HEK293 (cell line): ENCODE results near the gene C11orf54.

Source experiments
- CTCF ChIA-PET: fragments of 350-600 bp; formaldehyde crosslinking; extraction: SDS; loops from one replicate; lab custom pipeline; 2021; ENCODE audit warnings: antibody characterized with exemption; lab: Yijun Ruan, JAX
- POLR2A ChIA-PET: fragments of 300-600 bp; formaldehyde crosslinking; extraction: SDS; loops from one replicate; lab custom pipeline; 2020; ENCODE audit warnings: antibody characterized with exemption, inconsistent platforms; lab: Yijun Ruan, JAX
- H3K27ac ChIP-seq: fragments of 200-500 bp; sonication (Bioruptor generic); 2 replicates; pipeline ENCODE4 v1.5.1; 2014; ENCODE audit warnings: low read depth, low read length, control low read depth, inconsistent platforms; ENCODE audit errors: extremely low read depth
- H3K36me3 ChIP-seq, 2 experiments: fragments of 200-500 bp in 1 of 2; sonication (Bioruptor generic) in 1 of 2; 1 replicate in 1 of 2; 2 replicates in 1 of 2; pipeline ENCODE4 v1.5.1; 2014 to 2017; ENCODE audit warnings: inconsistent platforms in 2 of 2, low read length in 2 of 2; ENCODE audit not compliant: control insufficient read depth in 2 of 2, insufficient read depth in 1 of 2
- H3K4me1 ChIP-seq: fragments of 200-500 bp; sonication (Bioruptor generic); 2 replicates; pipeline ENCODE4 v1.5.1; 2014; ENCODE audit warnings: mild to moderate bottlenecking, low read length, inconsistent platforms; ENCODE audit not compliant: control insufficient read depth, insufficient read depth
- H3K4me3 ChIP-seq: 2 replicates; pipeline ENCODE4 v1.5.1; 2011; ENCODE audit warnings: low read depth, mild to moderate bottlenecking, control low read depth, low read length, moderate library complexity
- H3K9me3 ChIP-seq: fragments of 200-500 bp; sonication (Bioruptor generic); 2 replicates; pipeline ENCODE4 v1.5.1; 2014; ENCODE audit warnings: low read depth, low read length, inconsistent platforms; ENCODE audit not compliant: control insufficient read depth, insufficient read depth
- EGR2 ChIP-seq: fragments of 450-650 bp; formaldehyde crosslinking; IDR thresholded peaks from 2 replicates; pipeline ENCODE4 v1.5.1; 2016; ENCODE audit warnings: low read depth, missing biosample characterization, missing genetic modification characterization
- FEZF1 ChIP-seq: fragments of 450-650 bp; formaldehyde crosslinking; IDR thresholded peaks from 2 replicates; pipeline ENCODE4 v1.5.1; 2016; ENCODE audit warnings: missing biosample characterization, missing genetic modification characterization
- GLI4 ChIP-seq: fragments of 450-650 bp; formaldehyde crosslinking; IDR thresholded peaks from 2 replicates; pipeline ENCODE4 v1.5.1; 2016; ENCODE audit warnings: missing biosample characterization, missing genetic modification characterization
- IKZF3 ChIP-seq: fragments of 450-650 bp; IDR thresholded peaks from 2 replicates; pipeline ENCODE4 v1.5.0; 2018; ENCODE audit warnings: missing biosample characterization, mild to moderate bottlenecking, missing genetic modification characterization, moderate library complexity
- TCF7L2 ChIP-seq: IDR thresholded peaks from 2 replicates; pipeline ENCODE4 v1.6.1; 2011; ENCODE audit warnings: low read depth, mild to moderate bottlenecking, inconsistent platforms, low read length, moderate library complexity, borderline replicate concordance
- WT1 ChIP-seq: fragments of 450-650 bp; formaldehyde crosslinking; IDR thresholded peaks from 2 replicates; pipeline ENCODE4 v1.5.1; 2016; ENCODE audit warnings: missing biosample characterization, missing genetic modification characterization
- ZFHX2 ChIP-seq: fragments of 450-650 bp; formaldehyde crosslinking; conservative IDR thresholded peaks from 2 replicates; pipeline ENCODE4 v1.5.1; 2016; ENCODE audit warnings: missing biosample characterization, missing genetic modification characterization
- ZIC2 ChIP-seq: fragments of 450-650 bp; formaldehyde crosslinking; IDR thresholded peaks from 2 replicates; pipeline ENCODE4 v1.5.1; 2016; ENCODE audit warnings: missing biosample characterization, missing genetic modification characterization
- ZNF24 ChIP-seq: fragments of 450-650 bp; formaldehyde crosslinking; IDR thresholded peaks from 2 replicates; pipeline ENCODE4 v1.5.1; 2016; ENCODE audit warnings: missing biosample characterization, missing genetic modification characterization
- ZNF350 ChIP-seq: fragments of 450-650 bp; formaldehyde crosslinking; IDR thresholded peaks from 2 replicates; pipeline ENCODE4 v1.5.0; 2017; ENCODE audit warnings: missing biosample characterization, mild to moderate bottlenecking, missing genetic modification characterization
- ZNF37A ChIP-seq: fragments of 450-650 bp; IDR thresholded peaks from 2 replicates; pipeline ENCODE4 v1.5.1; 2018; ENCODE audit warnings: missing biosample characterization, missing genetic modification characterization
- ZNF423 ChIP-seq: fragments of 450-650 bp; formaldehyde crosslinking; IDR thresholded peaks from 2 replicates; pipeline ENCODE4 v1.5.1; 2016; ENCODE audit warnings: missing biosample characterization, missing genetic modification characterization
- ZNF48 ChIP-seq: fragments of 450-650 bp; formaldehyde crosslinking; IDR thresholded peaks from 2 replicates; pipeline ENCODE4 v1.5.1; 2016; ENCODE audit warnings: missing biosample characterization, missing genetic modification characterization
- ZNF530 ChIP-seq: fragments of 450-650 bp; formaldehyde crosslinking; IDR thresholded peaks from 2 replicates; pipeline ENCODE4 v1.5.1; 2016; ENCODE audit warnings: low read depth, missing biosample characterization, missing genetic modification characterization
- ZNF555 ChIP-seq: fragments of 450-650 bp; formaldehyde crosslinking; conservative IDR thresholded peaks from 2 replicates; pipeline ENCODE4 v1.5.1; 2017; ENCODE audit warnings: missing biosample characterization, mild to moderate bottlenecking, missing genetic modification characterization, inconsistent platforms
- ZNF561 ChIP-seq: fragments of 450-650 bp; IDR thresholded peaks from 2 replicates; pipeline ENCODE4 v1.5.1; 2018; ENCODE audit warnings: missing biosample characterization, missing genetic modification characterization, borderline replicate concordance
- ZNF585B ChIP-seq: fragments of 450-650 bp; formaldehyde crosslinking; IDR thresholded peaks from 2 replicates; pipeline ENCODE4 v1.5.1; 2016; ENCODE audit warnings: missing biosample characterization, missing genetic modification characterization
- ZNF747 ChIP-seq: fragments of 450-650 bp; formaldehyde crosslinking; IDR thresholded peaks from 2 replicates; pipeline ENCODE4 v1.5.1; 2016; ENCODE audit warnings: missing biosample characterization, missing genetic modification characterization
- ZNF792 ChIP-seq: fragments of 450-650 bp; formaldehyde crosslinking; IDR thresholded peaks from 2 replicates; pipeline ENCODE4 v1.5.1; 2016; ENCODE audit warnings: missing biosample characterization, missing genetic modification characterization
- ZSCAN23 ChIP-seq: fragments of 450-650 bp; formaldehyde crosslinking; IDR thresholded peaks from 2 replicates; pipeline ENCODE4 v1.5.1; 2016; ENCODE audit warnings: missing biosample characterization, missing genetic modification characterization
- TF ChIP-seq, protein P1 (sequence below): fragments of 450-650 bp; formaldehyde crosslinking; IDR thresholded peaks from 2 replicates; pipeline ENCODE4 v1.5.1; 2016; ENCODE audit warnings: missing biosample characterization, missing genetic modification characterization
- TF ChIP-seq, protein P2 (sequence below): fragments of 450-650 bp; formaldehyde crosslinking; IDR thresholded peaks from 2 replicates; pipeline ENCODE4 v1.5.1; 2016; ENCODE audit warnings: missing biosample characterization, missing genetic modification characterization, low read depth
- TF ChIP-seq, protein P3 (sequence below): fragments of 450-650 bp; formaldehyde crosslinking; IDR thresholded peaks from 2 replicates; pipeline ENCODE4 v1.5.1; 2017; ENCODE audit warnings: missing biosample characterization, missing genetic modification characterization

Gene C11orf54

DNA sequence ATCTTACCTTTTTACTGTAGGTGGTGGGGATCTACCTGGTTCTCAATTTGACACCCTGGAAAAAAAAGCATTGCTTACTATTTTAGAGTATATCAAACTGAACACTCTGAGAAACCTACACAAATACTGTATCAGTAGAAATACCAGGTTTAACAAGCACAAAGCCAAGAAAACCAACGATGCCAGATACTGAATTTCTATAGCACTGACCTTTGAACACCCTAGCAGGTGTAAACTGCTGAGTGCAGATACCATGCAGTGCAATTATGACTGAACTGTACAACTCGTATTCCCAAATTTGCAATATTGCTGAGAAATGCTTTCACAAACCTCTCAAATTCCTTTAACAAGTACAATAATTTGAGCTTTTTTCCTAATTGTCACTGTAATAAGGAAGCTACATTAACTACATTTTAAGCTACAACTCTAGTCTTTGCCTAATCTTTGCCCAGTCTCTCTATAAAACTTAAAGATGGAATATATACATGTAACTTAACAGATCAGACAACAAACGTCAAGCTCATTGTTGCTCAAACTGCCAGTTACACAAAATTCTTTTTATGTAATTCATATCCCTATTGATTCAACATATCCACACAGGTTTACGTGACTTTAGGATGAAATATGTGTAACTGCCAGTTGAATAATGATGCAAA is 9.1 kb upstream of the C11orf54 start (continued):
- no peak for TF ChIP-seq ZNF585B (tag by site-specific recombination)
- no peak for TF ChIP-seq ZNF555 (tag by site-specific recombination)
- no peak for TF ChIP-seq ZNF37A (tag by site-specific recombination)

DNA sequence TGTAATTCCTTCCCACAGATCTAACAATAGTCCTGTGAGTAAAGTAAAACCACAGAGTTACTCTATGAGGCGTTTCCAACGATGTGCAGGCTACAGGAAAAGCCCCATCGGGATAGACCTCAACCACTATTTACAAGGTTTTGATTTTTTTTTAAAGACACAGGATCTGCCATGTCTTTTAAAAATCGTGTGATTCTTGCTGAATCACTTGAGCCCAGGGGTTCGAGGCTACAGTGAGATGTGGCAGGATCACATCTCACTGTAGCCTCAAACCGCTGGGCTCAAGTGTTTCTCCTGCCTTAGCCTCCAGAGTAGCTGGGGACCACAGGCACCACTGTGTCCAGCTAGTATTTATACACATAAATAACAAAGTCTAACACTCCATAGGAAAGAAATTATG is 8.0 kb upstream of the C11orf54 start:
- H3K36me3 ChIP-seq = peaks cover 30 to 100% of the 10 kb centered on the region in 2 experiments
- H3K4me3 ChIP-seq = no peak overlapping the region
- H3K27ac ChIP-seq = no peak overlapping the region
- no peaks in the 10 kb centered on the region for H3K4me1 ChIP-seq
- ChIA-PET POLR2A (interaction anchor here (5.3 kb wide), 1 partner anchor 7 kb away, joined by 48 read pairs; the partner anchor contains the start of genes C11orf54 and TAF1D), CTCF (interaction anchor here (0.7 kb wide), 1 partner anchor 110 kb away, joined by 3 read pairs; no protein-coding TSS in a partner anchor)
- no peaks in the 10 kb centered on the region for H3K9me3 ChIP-seq
- no peak for TF ChIP-seq ZNF24
- TF ChIP-seq IKZF3 = no peak
- no peak for TF ChIP-seq ZNF747 (tag by site-specific recombination)
- TF ChIP-seq ZIC2 (tag by site-specific recombination) = no peak
- TF ChIP-seq ZNF530 (tag by site-specific recombination) = no peak
- no peak for TF ChIP-seq ZNF561 (tag by site-specific recombination)
- TF ChIP-seq GLI4 (tag by site-specific recombination) = no peak
- TF ChIP-seq ZSCAN23 (tag by site-specific recombination) = no peak
- TF ChIP-seq, protein P1, sequence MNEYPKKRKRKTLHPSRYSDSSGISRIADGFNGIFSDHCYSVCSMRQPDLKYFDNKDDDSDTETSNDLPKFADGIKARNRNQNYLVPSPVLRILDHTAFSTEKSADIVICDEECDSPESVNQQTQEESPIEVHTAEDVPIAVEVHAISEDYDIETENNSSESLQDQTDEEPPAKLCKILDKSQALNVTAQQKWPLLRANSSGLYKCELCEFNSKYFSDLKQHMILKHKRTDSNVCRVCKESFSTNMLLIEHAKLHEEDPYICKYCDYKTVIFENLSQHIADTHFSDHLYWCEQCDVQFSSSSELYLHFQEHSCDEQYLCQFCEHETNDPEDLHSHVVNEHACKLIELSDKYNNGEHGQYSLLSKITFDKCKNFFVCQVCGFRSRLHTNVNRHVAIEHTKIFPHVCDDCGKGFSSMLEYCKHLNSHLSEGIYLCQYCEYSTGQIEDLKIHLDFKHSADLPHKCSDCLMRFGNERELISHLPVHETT = no peak
- no peak for TF ChIP-seq TCF7L2
- no peak for TF ChIP-seq ZNF792 (tag by site-specific recombination)
- no peak for TF ChIP-seq ZFHX2
- TF ChIP-seq, protein P2, sequence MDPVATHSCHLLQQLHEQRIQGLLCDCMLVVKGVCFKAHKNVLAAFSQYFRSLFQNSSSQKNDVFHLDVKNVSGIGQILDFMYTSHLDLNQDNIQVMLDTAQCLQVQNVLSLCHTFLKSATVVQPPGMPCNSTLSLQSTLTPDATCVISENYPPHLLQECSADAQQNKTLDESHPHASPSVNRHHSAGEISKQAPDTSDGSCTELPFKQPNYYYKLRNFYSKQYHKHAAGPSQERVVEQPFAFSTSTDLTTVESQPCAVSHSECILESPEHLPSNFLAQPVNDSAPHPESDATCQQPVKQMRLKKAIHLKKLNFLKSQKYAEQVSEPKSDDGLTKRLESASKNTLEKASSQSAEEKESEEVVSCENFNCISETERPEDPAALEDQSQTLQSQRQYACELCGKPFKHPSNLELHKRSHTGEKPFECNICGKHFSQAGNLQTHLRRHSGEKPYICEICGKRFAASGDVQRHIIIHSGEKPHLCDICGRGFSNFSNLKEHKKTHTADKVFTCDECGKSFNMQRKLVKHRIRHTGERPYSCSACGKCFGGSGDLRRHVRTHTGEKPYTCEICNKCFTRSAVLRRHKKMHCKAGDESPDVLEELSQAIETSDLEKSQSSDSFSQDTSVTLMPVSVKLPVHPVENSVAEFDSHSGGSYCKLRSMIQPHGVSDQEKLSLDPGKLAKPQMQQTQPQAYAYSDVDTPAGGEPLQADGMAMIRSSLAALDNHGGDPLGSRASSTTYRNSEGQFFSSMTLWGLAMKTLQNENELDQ = no peak
- no peak for TF ChIP-seq EGR2 (tag by site-specific recombination)
- TF ChIP-seq FEZF1 (tag by site-specific recombination) = no peak

DNA sequence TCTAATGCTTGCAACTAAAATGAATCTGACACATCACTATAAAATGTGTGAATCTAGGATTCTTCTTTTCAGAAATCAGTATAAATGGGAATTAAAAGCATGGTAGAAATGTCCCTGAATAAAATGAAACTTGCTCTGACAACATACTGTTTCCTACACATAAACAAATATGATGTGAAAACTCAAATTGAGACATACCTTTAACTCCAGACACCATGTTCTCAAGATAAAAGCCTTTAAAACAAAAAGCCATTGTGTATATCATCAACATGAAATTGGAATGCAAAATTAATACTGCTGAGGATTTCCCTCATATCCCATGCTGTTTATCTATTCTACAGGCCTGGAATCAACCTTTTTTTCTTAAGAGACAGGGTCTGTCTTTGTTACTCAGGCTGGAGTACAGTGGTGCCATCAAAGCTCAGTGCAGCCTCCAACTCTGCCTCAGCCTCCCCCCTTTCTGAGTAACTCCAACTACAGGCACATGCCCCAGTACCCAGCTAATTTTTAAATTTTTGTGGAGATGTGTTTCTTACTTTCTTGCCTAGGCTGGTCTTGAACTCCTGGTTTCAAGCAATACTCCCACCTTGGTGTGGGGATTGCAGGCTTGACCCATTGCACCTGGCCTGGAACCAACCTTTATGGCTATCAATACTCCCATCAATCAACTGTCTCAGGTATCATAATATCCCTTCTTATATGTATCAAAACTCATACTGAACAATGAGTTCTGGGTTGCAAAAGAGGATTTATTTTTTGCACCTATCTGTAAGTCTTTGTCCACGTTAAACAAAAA is 6.8 kb upstream of the C11orf54 start:
- POLR2A ChIA-PET = no interaction called here
- no peaks in the 10 kb centered on the region for H3K4me1 ChIP-seq
- no peak overlapping the region for H3K27ac ChIP-seq
- H3K36me3 ChIP-seq = peaks cover 24 to 100% of the 10 kb centered on the region in 2 experiments
- H3K4me3 ChIP-seq = no peak overlapping the region
- CTCF ChIA-PET = no interaction called here
- H3K9me3 ChIP-seq = no peaks in the 10 kb centered on the region
- TF ChIP-seq ZNF48 (tag by site-specific recombination) (no peak), WT1 (tag by site-specific recombination) (no peak), ZNF350 (tag by site-specific recombination) (no peak), ZNF423 (tag by site-specific recombination) (no peak)
- TF ChIP-seq, protein P1 = no peak
- TF ChIP-seq, protein P3, sequence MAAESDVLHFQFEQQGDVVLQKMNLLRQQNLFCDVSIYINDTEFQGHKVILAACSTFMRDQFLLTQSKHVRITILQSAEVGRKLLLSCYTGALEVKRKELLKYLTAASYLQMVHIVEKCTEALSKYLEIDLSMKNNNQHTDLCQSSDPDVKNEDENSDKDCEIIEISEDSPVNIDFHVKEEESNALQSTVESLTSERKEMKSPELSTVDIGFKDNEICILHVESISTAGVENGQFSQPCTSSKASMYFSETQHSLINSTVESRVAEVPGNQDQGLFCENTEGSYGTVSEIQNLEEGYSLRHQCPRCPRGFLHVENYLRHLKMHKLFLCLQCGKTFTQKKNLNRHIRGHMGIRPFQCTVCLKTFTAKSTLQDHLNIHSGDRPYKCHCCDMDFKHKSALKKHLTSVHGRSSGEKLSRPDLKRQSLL = no peak
- TF ChIP-seq, all 188 proteins: peak for 0
